GM12891 (cell line): ENCODE data around the gene PTPRD.

Experiments used
- POLR2A ChIP-seq: IDR thresholded peaks from 2 replicates; pipeline ENCODE4 v1.6.1; 2011; ENCODE audit warnings: low read depth, low read length, control low read depth
- POLR2AphosphoS5 ChIP-seq: IDR thresholded peaks from 2 replicates; pipeline ENCODE4 v1.6.1; 2011; ENCODE audit warnings: low read depth, low read length, control low read depth
- SPI1 ChIP-seq: IDR thresholded peaks from 2 replicates; pipeline ENCODE4 v1.6.1; 2011; ENCODE audit warnings: low read depth, low read length, control low read depth
- TAF1 ChIP-seq: IDR thresholded peaks from 2 replicates; pipeline ENCODE4 v1.6.1; 2011; ENCODE audit warnings: low read depth, low read length, control low read depth

DNA sequence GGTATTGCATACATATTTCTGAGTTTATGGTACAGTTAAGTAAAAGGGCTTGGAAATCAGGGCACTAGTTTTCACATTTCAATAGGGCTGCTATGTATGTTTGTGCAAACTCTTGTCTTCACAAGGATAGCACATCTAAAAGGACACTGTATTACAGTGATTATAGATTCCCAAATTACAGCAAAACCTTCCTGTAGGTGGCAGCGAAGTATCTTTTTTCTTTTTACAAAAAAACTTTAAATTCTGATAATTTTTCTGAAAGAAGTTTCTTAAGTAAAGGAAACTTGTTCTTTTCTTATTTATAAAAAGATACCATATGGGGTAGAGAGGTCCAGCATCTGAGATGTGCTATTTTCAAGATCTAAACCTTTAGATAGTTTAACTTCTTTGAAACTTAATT, 337.8 kb downstream of the PTPRD start:
- no peak for TF ChIP-seq POLR2A
- TF ChIP-seq TAF1 = no peak
- TF ChIP-seq POLR2AphosphoS5 = no peak
- no peak for TF ChIP-seq SPI1
